ENCODE measurements around the gene SMO.
A peak's percentile ranks its signal among the peaks of the same experiment; 100 is the strongest.
"Not testable (repeated sequence)": the region's sequence is repeated elsewhere in the genome, so short reads cannot be mapped to it uniquely, and the experiment has no call there.

Gene SMO

DNA sequence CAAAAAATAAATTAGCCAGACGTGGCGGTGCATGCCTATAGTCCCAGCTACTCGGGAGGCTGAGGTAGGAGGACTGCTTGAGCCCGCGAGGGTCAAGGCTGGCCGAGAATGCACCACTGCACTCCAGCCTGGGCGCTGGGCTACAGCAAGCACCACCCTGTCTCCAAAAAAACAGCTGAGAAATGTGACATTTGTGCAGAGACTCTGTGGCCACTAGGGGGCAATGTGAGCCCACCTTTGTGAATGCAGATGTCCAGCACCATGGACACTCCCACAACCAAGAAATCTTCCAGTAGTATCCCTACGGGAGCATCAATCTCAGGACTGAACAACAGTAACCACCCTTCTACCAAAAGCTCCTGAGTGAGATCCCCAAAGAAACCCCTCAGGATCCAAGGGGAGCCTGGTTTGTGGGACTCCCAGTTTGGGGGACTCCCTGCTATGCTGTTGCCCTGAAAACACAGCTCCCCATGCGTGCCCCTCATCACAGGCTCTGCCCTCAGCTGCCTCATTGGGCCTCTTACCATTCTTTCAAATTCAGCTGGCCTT lies 30.2 kb downstream of the SMO start:
- Histone ChIP-seq H3K79me2 (ENCODE audit: insufficient read depth, low read length) (no peaks in the 10 kb centered on the region), H3K4me2 (ENCODE audit: low read length) (no peak overlapping the region), H3K9me2 (ENCODE audit: low read depth, low read length) (no peaks in the 10 kb centered on the region), H2AFZ (ENCODE audit: low read length) (no peak overlapping the region), H4K20me1 (ENCODE audit: insufficient read depth, low read length) (no peaks in the 10 kb centered on the region), H3K4me1 (ENCODE audit: insufficient read depth, low read length, severe bottlenecking) (peaks cover 12% of the 10 kb centered on the region), H3K9me3 (ENCODE audit: low read length) (no peaks in the 10 kb centered on the region), H3F3A (ENCODE audit: insufficient read depth, low read length) (no peaks in the 10 kb centered on the region), H3K27ac (ENCODE audit: low read depth, low read length, poor library complexity, severe bottlenecking) (no peak overlapping the region), H3K4me3 (ENCODE audit: low read depth, low read length, poor library complexity, severe bottlenecking) (no peak overlapping the region), H3K36me3 (ENCODE audit: insufficient read depth, low read length) (no peaks in the 10 kb centered on the region), H3K27me3 (ENCODE audit: insufficient read depth, low read length) (no peaks in the 10 kb centered on the region), H3K9ac (ENCODE audit: low read length) (no peak overlapping the region)
- TF ChIP-seq EZH2 (IDR thresholded peaks at IDR 0.05; ENCODE audit: borderline replicate concordance, low read length): no peak
- TF ChIP-seq, protein P1, sequence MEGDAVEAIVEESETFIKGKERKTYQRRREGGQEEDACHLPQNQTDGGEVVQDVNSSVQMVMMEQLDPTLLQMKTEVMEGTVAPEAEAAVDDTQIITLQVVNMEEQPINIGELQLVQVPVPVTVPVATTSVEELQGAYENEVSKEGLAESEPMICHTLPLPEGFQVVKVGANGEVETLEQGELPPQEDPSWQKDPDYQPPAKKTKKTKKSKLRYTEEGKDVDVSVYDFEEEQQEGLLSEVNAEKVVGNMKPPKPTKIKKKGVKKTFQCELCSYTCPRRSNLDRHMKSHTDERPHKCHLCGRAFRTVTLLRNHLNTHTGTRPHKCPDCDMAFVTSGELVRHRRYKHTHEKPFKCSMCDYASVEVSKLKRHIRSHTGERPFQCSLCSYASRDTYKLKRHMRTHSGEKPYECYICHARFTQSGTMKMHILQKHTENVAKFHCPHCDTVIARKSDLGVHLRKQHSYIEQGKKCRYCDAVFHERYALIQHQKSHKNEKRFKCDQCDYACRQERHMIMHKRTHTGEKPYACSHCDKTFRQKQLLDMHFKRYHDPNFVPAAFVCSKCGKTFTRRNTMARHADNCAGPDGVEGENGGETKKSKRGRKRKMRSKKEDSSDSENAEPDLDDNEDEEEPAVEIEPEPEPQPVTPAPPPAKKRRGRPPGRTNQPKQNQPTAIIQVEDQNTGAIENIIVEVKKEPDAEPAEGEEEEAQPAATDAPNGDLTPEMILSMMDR (IDR thresholded peaks at IDR 0.05; ENCODE audit: low read length): peak; percentile 100

DNA sequence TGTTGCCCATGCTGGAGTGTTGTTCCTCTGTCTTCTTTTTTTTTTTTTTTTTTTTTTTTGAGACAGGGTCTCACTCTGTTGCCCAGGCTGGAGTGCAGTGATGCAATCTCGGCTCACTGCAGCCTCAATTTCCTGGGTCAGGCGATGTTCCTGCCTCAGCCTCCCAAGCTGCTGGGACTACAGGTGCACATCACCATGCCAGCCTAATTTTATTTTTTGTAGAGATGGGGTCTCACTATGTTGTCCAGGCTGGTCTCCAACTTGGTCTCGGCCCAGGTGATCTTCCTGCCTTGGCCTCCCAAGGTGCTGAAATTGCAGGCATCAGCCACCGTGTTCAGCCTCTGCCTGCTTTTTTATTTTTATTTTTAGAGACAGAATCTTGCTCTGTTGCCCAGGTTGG lies 30.7 kb downstream of the SMO start:
- not testable (repeated sequence) for H3K4me2 ChIP-seq (ENCODE audit: low read length); H4K20me1 ChIP-seq (ENCODE audit: insufficient read depth, low read length); H3K4me3 ChIP-seq (ENCODE audit: low read depth, low read length, poor library complexity, severe bottlenecking); H3K79me2 ChIP-seq (ENCODE audit: insufficient read depth, low read length); H3K27ac ChIP-seq (ENCODE audit: low read depth, low read length, poor library complexity, severe bottlenecking); H3K9me2 ChIP-seq (ENCODE audit: low read depth, low read length); H3K9me3 ChIP-seq (ENCODE audit: low read length); H3K36me3 ChIP-seq (ENCODE audit: insufficient read depth, low read length); H3F3A ChIP-seq (ENCODE audit: insufficient read depth, low read length); H2AFZ ChIP-seq (ENCODE audit: low read length); H3K27me3 ChIP-seq (ENCODE audit: insufficient read depth, low read length); H3K9ac ChIP-seq (ENCODE audit: low read length)
- H3K4me1 ChIP-seq (ENCODE audit: insufficient read depth, low read length, severe bottlenecking): peaks cover 15% of the 10 kb centered on the region

DNA sequence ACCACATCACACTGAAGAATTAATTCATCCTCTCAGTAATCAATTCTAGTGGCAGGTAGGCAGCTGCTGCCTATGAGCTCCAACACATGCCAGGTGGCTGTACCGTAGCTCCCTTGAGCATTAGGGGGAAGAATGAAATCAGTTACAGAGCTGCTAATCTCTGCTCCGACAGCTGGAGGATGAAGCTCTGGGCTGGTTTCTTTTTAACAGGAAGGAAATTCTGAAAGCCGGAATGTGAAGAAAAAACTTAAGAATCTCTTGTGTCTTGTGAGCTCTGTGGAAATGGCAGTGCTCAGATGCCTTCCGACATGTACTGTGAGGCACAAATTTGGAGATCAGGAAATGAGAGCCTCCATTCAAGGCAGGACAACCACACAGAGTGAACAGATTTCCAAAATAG lies 33.6 kb downstream of the SMO start:
- no peaks in the 10 kb centered on the region for H3K9me2 ChIP-seq (ENCODE audit: low read depth, low read length)
- peaks cover 28% of the 10 kb centered on the region for H3K4me1 ChIP-seq (ENCODE audit: insufficient read depth, low read length, severe bottlenecking)
- H4K20me1 ChIP-seq (ENCODE audit: insufficient read depth, low read length): no peaks in the 10 kb centered on the region
- H3F3A ChIP-seq (ENCODE audit: insufficient read depth, low read length): no peaks in the 10 kb centered on the region
- no peak overlapping the region for H3K4me3 ChIP-seq (ENCODE audit: low read depth, low read length, poor library complexity, severe bottlenecking)
- no peak overlapping the region for H3K9ac ChIP-seq (ENCODE audit: low read length)
- no peak overlapping the region for H3K27ac ChIP-seq (ENCODE audit: low read depth, low read length, poor library complexity, severe bottlenecking)
- no peaks in the 10 kb centered on the region for H3K79me2 ChIP-seq (ENCODE audit: insufficient read depth, low read length)
- peak overlapping the region; percentile 45 for H3K4me2 ChIP-seq (ENCODE audit: low read length)
- H3K9me3 ChIP-seq (ENCODE audit: low read length): no peaks in the 10 kb centered on the region
- H2AFZ ChIP-seq (ENCODE audit: low read length): no peak overlapping the region
- no peaks in the 10 kb centered on the region for H3K27me3 ChIP-seq (ENCODE audit: insufficient read depth, low read length)
- no peaks in the 10 kb centered on the region for H3K36me3 ChIP-seq (ENCODE audit: insufficient read depth, low read length)
- TF ChIP-seq, protein P1 (IDR thresholded peaks at IDR 0.05; ENCODE audit: low read length): no peak
- TF ChIP-seq EZH2 (IDR thresholded peaks at IDR 0.05; ENCODE audit: borderline replicate concordance, low read length): no peak

Data from OCI-LY1 (cell line).